Measurements from ENCODE around the gene CAMP.
"Not testable (repeated sequence)": the region's sequence is repeated elsewhere in the genome, so short reads cannot be mapped to it uniquely, and the experiment has no call there.

Gene CAMP

GRCh38 chr3:48189321-48189720 lies 34.0 kb upstream of the CAMP start:
- Histone ChIP-seq H3K27me3 (ENCODE audit: low read depth, low read length) (no peaks in the 10 kb centered on the region), H3K9me3 (ENCODE audit: control insufficient read depth in 1 of 2, low read length in 2 of 2) (no peaks in the 10 kb centered on the region), H3K36me3 (ENCODE audit: control insufficient read depth in 1 of 2, insufficient read depth in 2 of 2, low read length in 2 of 2) (no peaks in the 10 kb centered on the region), H3K4me3 (ENCODE audit: low read depth in 1 of 2, low read length in 2 of 2) (no peak overlapping the region), H3K27ac (ENCODE audit: low read length) (no peak overlapping the region), H3K4me1 (ENCODE audit: control insufficient read depth in 1 of 2, insufficient read depth in 2 of 2, low read length in 2 of 2) (peaks cover 0 to 10% of the 10 kb centered on the region in 2 donors)

- Histone ChIP-seq H3K27me3 (ENCODE audit: low read depth, low read length) (no peaks in the 10 kb centered on the region), H3K4me3 (ENCODE audit: low read depth in 1 of 2, low read length in 2 of 2) (no peak overlapping the region), H3K4me1 (ENCODE audit: control insufficient read depth in 1 of 2, insufficient read depth in 2 of 2, low read length in 2 of 2) (peaks cover 0 to 10% of the 10 kb centered on the region in 2 donors)
Measured at GRCh38 chr3:48190911-48191310, 32.4 kb upstream of the CAMP start.

GRCh38 chr3:48194446-48195071 lies 28.7 kb upstream of the CAMP start:
- H3K9me3 ChIP-seq (ENCODE audit: control insufficient read depth in 1 of 2, low read length in 2 of 2) = no peaks in the 10 kb centered on the region
- no peaks in the 10 kb centered on the region for H3K27me3 ChIP-seq (ENCODE audit: low read depth, low read length)
- no peak overlapping the region for H3K4me3 ChIP-seq (ENCODE audit: low read depth in 1 of 2, low read length in 2 of 2)
- no peak overlapping the region for H3K27ac ChIP-seq (ENCODE audit: low read length)
- H3K4me1 ChIP-seq (ENCODE audit: control insufficient read depth in 1 of 2, insufficient read depth in 2 of 2, low read length in 2 of 2) = no peaks in the 10 kb centered on the region
- no peaks in the 10 kb centered on the region for H3K36me3 ChIP-seq (ENCODE audit: control insufficient read depth in 1 of 2, insufficient read depth in 2 of 2, low read length in 2 of 2)

More at GRCh38 chr3:48190911-48191310, 32.4 kb upstream of the CAMP start:
- H3K36me3 ChIP-seq (ENCODE audit: control insufficient read depth in 1 of 2, insufficient read depth in 2 of 2, low read length in 2 of 2) = no peaks in the 10 kb centered on the region
- H3K9me3 ChIP-seq (ENCODE audit: control insufficient read depth in 1 of 2, low read length in 2 of 2) = no peaks in the 10 kb centered on the region
- no peak overlapping the region for H3K27ac ChIP-seq (ENCODE audit: low read length)

- H3K4me1 ChIP-seq (ENCODE audit: control insufficient read depth in 1 of 2, insufficient read depth in 2 of 2, low read length in 2 of 2) = no peaks in the 10 kb centered on the region
- no peak overlapping the region for H3K4me3 ChIP-seq (ENCODE audit: low read depth in 1 of 2, low read length in 2 of 2)
- H3K27me3 ChIP-seq (ENCODE audit: low read depth, low read length) = no peaks in the 10 kb centered on the region
- H3K36me3 ChIP-seq (ENCODE audit: control insufficient read depth in 1 of 2, insufficient read depth in 2 of 2, low read length in 2 of 2) = no peaks in the 10 kb centered on the region
- H3K27ac ChIP-seq (ENCODE audit: low read length) = no peak overlapping the region
- H3K9me3 ChIP-seq (ENCODE audit: control insufficient read depth in 1 of 2, low read length in 2 of 2) = no peaks in the 10 kb centered on the region
Measured at GRCh38 chr3:48196611-48197010, 26.7 kb upstream of the CAMP start.

- Histone ChIP-seq H3K4me1 (ENCODE audit: control insufficient read depth in 1 of 2, insufficient read depth in 2 of 2, low read length in 2 of 2) (no peaks in the 10 kb centered on the region), H3K9me3 (ENCODE audit: control insufficient read depth in 1 of 2, low read length in 2 of 2) (no peaks in the 10 kb centered on the region), H3K4me3 (ENCODE audit: low read depth in 1 of 2, low read length in 2 of 2) (no peak overlapping the region), H3K36me3 (ENCODE audit: control insufficient read depth in 1 of 2, insufficient read depth in 2 of 2, low read length in 2 of 2) (no peaks in the 10 kb centered on the region), H3K27me3 (ENCODE audit: low read depth, low read length) (no peaks in the 10 kb centered on the region), H3K27ac (ENCODE audit: low read length) (no peak overlapping the region)
Measured at GRCh38 chr3:48199117-48199516, 24.2 kb upstream of the CAMP start.

- no peaks in the 10 kb centered on the region for H3K36me3 ChIP-seq (ENCODE audit: control insufficient read depth in 1 of 2, insufficient read depth in 2 of 2, low read length in 2 of 2)
- no peaks in the 10 kb centered on the region for H3K27me3 ChIP-seq (ENCODE audit: low read depth, low read length)
- H3K27ac ChIP-seq (ENCODE audit: low read length) = no peak overlapping the region
- H3K4me1 ChIP-seq (ENCODE audit: control insufficient read depth in 1 of 2, insufficient read depth in 2 of 2, low read length in 2 of 2) = no peaks in the 10 kb centered on the region
- no peak overlapping the region for H3K4me3 ChIP-seq (ENCODE audit: low read depth in 1 of 2, low read length in 2 of 2)
- H3K9me3 ChIP-seq (ENCODE audit: control insufficient read depth in 1 of 2, low read length in 2 of 2) = no peaks in the 10 kb centered on the region
Measured at GRCh38 chr3:48202632-48203031, 20.7 kb upstream of the CAMP start.

GRCh38 chr3:48208076-48208475 lies 15.2 kb upstream of the CAMP start:
- Histone ChIP-seq H3K27me3 (ENCODE audit: low read depth, low read length) (no peaks in the 10 kb centered on the region), H3K9me3 (ENCODE audit: control insufficient read depth in 1 of 2, low read length in 2 of 2) (no peaks in the 10 kb centered on the region), H3K36me3 (ENCODE audit: control insufficient read depth in 1 of 2, insufficient read depth in 2 of 2, low read length in 2 of 2) (no peaks in the 10 kb centered on the region), H3K27ac (ENCODE audit: low read length) (no peak overlapping the region), H3K4me1 (ENCODE audit: control insufficient read depth in 1 of 2, insufficient read depth in 2 of 2, low read length in 2 of 2) (no peaks in the 10 kb centered on the region), H3K4me3 (ENCODE audit: low read depth in 1 of 2, low read length in 2 of 2) (no peak overlapping the region)

GRCh38 chr3:48209445-48209844 lies 13.8 kb upstream of the CAMP start:
- Histone ChIP-seq H3K4me1 (ENCODE audit: control insufficient read depth in 1 of 2, insufficient read depth in 2 of 2, low read length in 2 of 2) (no peaks in the 10 kb centered on the region), H3K27ac (ENCODE audit: low read length) (no peak overlapping the region), H3K9me3 (ENCODE audit: control insufficient read depth in 1 of 2, low read length in 2 of 2) (no peaks in the 10 kb centered on the region), H3K36me3 (ENCODE audit: control insufficient read depth in 1 of 2, insufficient read depth in 2 of 2, low read length in 2 of 2) (no peaks in the 10 kb centered on the region), H3K4me3 (ENCODE audit: low read depth in 1 of 2, low read length in 2 of 2) (no peak overlapping the region), H3K27me3 (ENCODE audit: low read depth, low read length) (no peaks in the 10 kb centered on the region)

- H3K4me3 ChIP-seq (ENCODE audit: low read depth in 1 of 2, low read length in 2 of 2); H3K27me3 ChIP-seq (ENCODE audit: low read depth, low read length); H3K9me3 ChIP-seq (ENCODE audit: control insufficient read depth in 1 of 2, low read length in 2 of 2); H3K27ac ChIP-seq (ENCODE audit: low read length); H3K36me3 ChIP-seq (ENCODE audit: control insufficient read depth in 1 of 2, insufficient read depth in 2 of 2, low read length in 2 of 2); H3K4me1 ChIP-seq (ENCODE audit: control insufficient read depth in 1 of 2, insufficient read depth in 2 of 2, low read length in 2 of 2): not testable (repeated sequence)
Measured at GRCh38 chr3:48210534-48210933, 12.8 kb upstream of the CAMP start.

GRCh38 chr3:48211776-48212175 lies 11.5 kb upstream of the CAMP start:
- H3K27ac ChIP-seq (ENCODE audit: low read length); H3K27me3 ChIP-seq (ENCODE audit: low read depth, low read length); H3K4me3 ChIP-seq (ENCODE audit: low read depth in 1 of 2, low read length in 2 of 2); H3K36me3 ChIP-seq (ENCODE audit: control insufficient read depth in 1 of 2, insufficient read depth in 2 of 2, low read length in 2 of 2); H3K9me3 ChIP-seq (ENCODE audit: control insufficient read depth in 1 of 2, low read length in 2 of 2): not testable (repeated sequence)
- H3K4me1 ChIP-seq (ENCODE audit: control insufficient read depth in 1 of 2, insufficient read depth in 2 of 2, low read length in 2 of 2) = peaks cover 6 to 20% of the 10 kb centered on the region in 2 donors

- H3K4me3 ChIP-seq (ENCODE audit: low read depth in 1 of 2, low read length in 2 of 2) = no peak overlapping the region
- H3K4me1 ChIP-seq (ENCODE audit: control insufficient read depth in 1 of 2, insufficient read depth in 2 of 2, low read length in 2 of 2) = peaks cover 6 to 20% of the 10 kb centered on the region in 2 donors
- no peaks in the 10 kb centered on the region for H3K27me3 ChIP-seq (ENCODE audit: low read depth, low read length)
- no peaks in the 10 kb centered on the region for H3K36me3 ChIP-seq (ENCODE audit: control insufficient read depth in 1 of 2, insufficient read depth in 2 of 2, low read length in 2 of 2)
- no peak overlapping the region for H3K27ac ChIP-seq (ENCODE audit: low read length)
- no peaks in the 10 kb centered on the region for H3K9me3 ChIP-seq (ENCODE audit: control insufficient read depth in 1 of 2, low read length in 2 of 2)
Measured at GRCh38 chr3:48214225-48214624, 9.1 kb upstream of the CAMP start.

- no peak overlapping the region for H3K4me3 ChIP-seq (ENCODE audit: low read depth in 1 of 2, low read length in 2 of 2)
- H3K9me3 ChIP-seq (ENCODE audit: control insufficient read depth in 1 of 2, low read length in 2 of 2) = no peaks in the 10 kb centered on the region
- H3K27ac ChIP-seq (ENCODE audit: low read length) = no peak overlapping the region
- H3K27me3 ChIP-seq (ENCODE audit: low read depth, low read length) = no peaks in the 10 kb centered on the region
- H3K4me1 ChIP-seq (ENCODE audit: control insufficient read depth in 1 of 2, insufficient read depth in 2 of 2, low read length in 2 of 2) = peaks cover 6 to 20% of the 10 kb centered on the region in 2 donors
- no peaks in the 10 kb centered on the region for H3K36me3 ChIP-seq (ENCODE audit: control insufficient read depth in 1 of 2, insufficient read depth in 2 of 2, low read length in 2 of 2)
Measured at GRCh38 chr3:48215019-48215418, 8.3 kb upstream of the CAMP start.
